ENCODE measurements around the gene GRWD1.

- no peak for TF ChIP-seq POLR2A (IDR thresholded peaks at IDR 0.05)
- no peak for TF ChIP-seq CTCF (IDR thresholded peaks at IDR 0.05 in 4 of 5, conservative IDR thresholded peaks at IDR 0.05 in 1 of 5)
These were observed 4.7 kb downstream of the GRWD1 start for GRCh38 chr19:48450441-48450840.

Data from gastrocnemius medialis (tissue), 4 donors.